GM19324 (cell line): ENCODE measurements around the gene SLC30A7.

Experiments used
- ATAC-seq: cut with Tn5 transposase; IDR thresholded peaks from one replicate; pipeline ENCODE4 v1.9.1; 2021; ENCODE audit warnings: mild to moderate bottlenecking, moderate library complexity; ENCODE audit not compliant: unreplicated experiment, low FRiP score

SLC30A7 gene

GRCh38 chr1:101017448-101017847 lies 121.6 kb downstream of the SLC30A7 start:
- no peak for ATAC-seq

GRCh38 chr1:101022294-101022693 lies 126.4 kb downstream of the SLC30A7 start:
- no peak for ATAC-seq

GRCh38 chr1:101025283-101025656 lies 129.4 kb downstream of the SLC30A7 start:
- ATAC-seq, result peak; percentile 30

GRCh38 chr1:101025657-101026429 lies 130.0 kb downstream of the SLC30A7 start, which contains the start of gene DPH5:
Gene DPH5 (minus strand): TSS chr1:101025784. CDS start chr1:101025443, 341 bp downstream.
- peak; percentile 87 for ATAC-seq

- no peak for ATAC-seq
These were observed 130.5 kb downstream of the SLC30A7 start for GRCh38 chr1:101026430-101026788.

- ATAC-seq, result no peak
These were observed 131.4 kb downstream of the SLC30A7 start for GRCh38 chr1:101027194-101027772.

GRCh38 chr1:101028466-101028865 lies 132.6 kb downstream of the SLC30A7 start:
- ATAC-seq, result no peak

GRCh38 chr1:101029184-101029583 lies 133.3 kb downstream of the SLC30A7 start:
- ATAC-seq, result no peak

GRCh38 chr1:101030881-101031280 lies 135.0 kb downstream of the SLC30A7 start:
- ATAC-seq, result no peak
